Measurements from ENCODE around the gene GPX5.
A peak's percentile ranks its signal among the peaks of the same experiment; 100 is the strongest.
"Not testable (repeated sequence)": the region's sequence is repeated elsewhere in the genome, so short reads cannot be mapped to it uniquely, and the experiment has no call there.

Gene GPX5

GRCh38 chr6:28511628-28512300, 13.9 kb upstream of the GPX5 start (continued):
- TF ChIP-seq ZEB2 (tag by site-specific recombination; IDR thresholded peaks at IDR 0.05) = no peak
- TF ChIP-seq PATZ1 (tag by site-specific recombination; IDR thresholded peaks at IDR 0.05) = no peak
- no peak for TF ChIP-seq PRDM4 (tag by site-specific recombination; IDR thresholded peaks at IDR 0.05)

- H3K36me3 ChIP-seq (ENCODE audit: control insufficient read depth in 2 of 2, insufficient read depth in 1 of 2, low read length in 2 of 2); H3K27ac ChIP-seq (ENCODE audit: extremely low read depth, low read depth, low read length); POLR2A ChIA-PET; H3K9me3 ChIP-seq (ENCODE audit: control insufficient read depth, insufficient read depth, low read depth, low read length); H3K4me1 ChIP-seq (ENCODE audit: control insufficient read depth, insufficient read depth, low read length); H3K4me3 ChIP-seq (ENCODE audit: low read depth, low read length): not testable (repeated sequence)
- CTCF ChIA-PET = interaction anchor here (0.7 to 2.3 kb wide), 4 partner anchors 19 to 1243 kb away, joined by 4 to 7 read pairs (median 4); no protein-coding TSS in a partner anchor
Measured at GRCh38 chr6:28512387-28512786, 13.3 kb upstream of the GPX5 start.

- POLR2A ChIA-PET = no interaction called here
- Histone ChIP-seq H3K9me3 (ENCODE audit: control insufficient read depth, insufficient read depth, low read depth, low read length) (no peaks in the 10 kb centered on the region), H3K36me3 (ENCODE audit: control insufficient read depth in 2 of 2, insufficient read depth in 1 of 2, low read length in 2 of 2) (no peaks in the 10 kb centered on the region), H3K4me3 (ENCODE audit: low read depth, low read length) (no peak within 1 kb of the TSS), H3K27ac (ENCODE audit: extremely low read depth, low read depth, low read length) (no peak within 1 kb of the TSS), H3K4me1 (ENCODE audit: control insufficient read depth, insufficient read depth, low read length) (no peaks in the 10 kb centered on the region)
- TF ChIP-seq BCL11B (tag by site-specific recombination; IDR thresholded peaks at IDR 0.05; ENCODE audit: low read depth) = no peak
- TF ChIP-seq KLF10 (tag by site-specific recombination; IDR thresholded peaks at IDR 0.05) = peak; percentile 50
- TF ChIP-seq SP3 (tag by site-specific recombination; IDR thresholded peaks at IDR 0.05) = no peak
- CTCF ChIA-PET = interaction anchor here (0.6 to 1.4 kb wide), 4 partner anchors 16 to 70 kb away, joined by 3 to 4 read pairs (median 4); no protein-coding TSS in a partner anchor
Measured at GRCh38 chr6:28515676-28516075, 10.0 kb upstream of the GPX5 start, which contains the start of gene GPX6. Gene GPX6 (minus strand): TSS chr6:28515793. CDS start chr6:28515743, 50 bp downstream.

- POLR2A ChIA-PET = no interaction called here
- TF ChIP-seq ZEB2 (tag by site-specific recombination; IDR thresholded peaks at IDR 0.05) = no peak
- TF ChIP-seq MEIS1 (CRISPR knock-in tag; IDR thresholded peaks at IDR 0.05; ENCODE audit: borderline replicate concordance) = no peak
- no peak for TF ChIP-seq ZSCAN18 (tag by site-specific recombination; IDR thresholded peaks at IDR 0.05)
- no peak for TF ChIP-seq ZNF677 (tag by site-specific recombination; IDR thresholded peaks at IDR 0.05)
- no peak for TF ChIP-seq ZNF121 (tag by site-specific recombination; IDR thresholded peaks at IDR 0.05)
- TF ChIP-seq MZF1 (tag by site-specific recombination; IDR thresholded peaks at IDR 0.05; ENCODE audit: borderline replicate concordance) = no peak
- TF ChIP-seq WT1 (tag by site-specific recombination; IDR thresholded peaks at IDR 0.05) = no peak
- no peak for TF ChIP-seq ZBTB8A (tag by site-specific recombination; IDR thresholded peaks at IDR 0.05)
Measured at GRCh38 chr6:28517964-28518363, 7.7 kb upstream of the GPX5 start.

More at GRCh38 chr6:28517964-28518363, 7.7 kb upstream of the GPX5 start:
- Histone ChIP-seq H3K27ac (ENCODE audit: extremely low read depth, low read depth, low read length) (no peak overlapping the region), H3K4me3 (ENCODE audit: low read depth, low read length) (no peak overlapping the region), H3K9me3 (ENCODE audit: control insufficient read depth, insufficient read depth, low read depth, low read length) (no peaks in the 10 kb centered on the region), H3K4me1 (ENCODE audit: control insufficient read depth, insufficient read depth, low read length) (no peaks in the 10 kb centered on the region), H3K36me3 (ENCODE audit: control insufficient read depth in 2 of 2, insufficient read depth in 1 of 2, low read length in 2 of 2) (no peaks in the 10 kb centered on the region)
- CTCF ChIA-PET = interaction anchor here (0.7 to 1.4 kb wide), 3 partner anchors 20 to 65 kb away, joined by 3 to 6 read pairs (median 3); no protein-coding TSS in a partner anchor

All from HEK293 (cell line).